ENCODE measurements around the gene LAMB2.
A peak's percentile ranks its signal among the peaks of the same experiment; 100 is the strongest.

LAMB2 gene

GRCh38 chr3:49122022-49122421, 10.8 kb downstream of the LAMB2 start:
- no peak for DNase-seq (ENCODE audit: extremely low read depth in 1 of 2, low read depth in 1 of 2)

- no peak for DNase-seq (ENCODE audit: extremely low read depth in 1 of 2, low read depth in 1 of 2)
Measured at GRCh38 chr3:49121132-49121736, 11.6 kb downstream of the LAMB2 start.

- DNase-seq (ENCODE audit: extremely low read depth in 1 of 2, low read depth in 1 of 2): peak; percentile 89 to 90
Measured at GRCh38 chr3:49120438-49121131, 12.3 kb downstream of the LAMB2 start, which contains the start of gene USP19. USP19 (minus strand) TSS chr3:49120823; CDS start chr3:49119145, 1,678 bp downstream.

- no peak for DNase-seq (ENCODE audit: extremely low read depth in 1 of 2, low read depth in 1 of 2)
Measured at GRCh38 chr3:49120096-49120437, 12.8 kb downstream of the LAMB2 start.

- DNase-seq (ENCODE audit: extremely low read depth in 1 of 2, low read depth in 1 of 2): no peak
Measured at GRCh38 chr3:49119439-49119838, 13.4 kb downstream of the LAMB2 start.

- DNase-seq (ENCODE audit: extremely low read depth in 1 of 2, low read depth in 1 of 2): no peak
Measured at GRCh38 chr3:49119036-49119435, 13.8 kb downstream of the LAMB2 start.

- DNase-seq (ENCODE audit: extremely low read depth in 1 of 2, low read depth in 1 of 2): no peak
Measured at GRCh38 chr3:49112262-49112661, 20.6 kb downstream of the LAMB2 start.

- no peak for DNase-seq (ENCODE audit: extremely low read depth in 1 of 2, low read depth in 1 of 2)
Measured at GRCh38 chr3:49111347-49111746, 21.5 kb downstream of the LAMB2 start.

- no peak for DNase-seq (ENCODE audit: extremely low read depth in 1 of 2, low read depth in 1 of 2)
Measured at GRCh38 chr3:49110780-49111179, 22.1 kb downstream of the LAMB2 start.

GRCh38 chr3:49108346-49108745, 24.5 kb downstream of the LAMB2 start:
- DNase-seq (ENCODE audit: extremely low read depth in 1 of 2, low read depth in 1 of 2): no peak

GRCh38 chr3:49104427-49105291, 28.2 kb downstream of the LAMB2 start, which contains the start of gene QARS1:
QARS1 (minus strand) TSS chr3:49104757; CDS start chr3:49104733, 24 bp downstream.
- peak; percentile 79 to 88 for DNase-seq (ENCODE audit: extremely low read depth in 1 of 2, low read depth in 1 of 2)

GRCh38 chr3:49104052-49104426, 28.8 kb downstream of the LAMB2 start:
- DNase-seq (ENCODE audit: extremely low read depth in 1 of 2, low read depth in 1 of 2): no peak

- DNase-seq (ENCODE audit: extremely low read depth in 1 of 2, low read depth in 1 of 2): no peak
Measured at GRCh38 chr3:49100046-49100615, 32.7 kb downstream of the LAMB2 start.

- DNase-seq (ENCODE audit: extremely low read depth in 1 of 2, low read depth in 1 of 2): no peak
Measured at GRCh38 chr3:49098910-49099630, 33.8 kb downstream of the LAMB2 start.

GRCh38 chr3:49098429-49098828, 34.4 kb downstream of the LAMB2 start:
- DNase-seq (ENCODE audit: extremely low read depth in 1 of 2, low read depth in 1 of 2): no peak

- DNase-seq (ENCODE audit: extremely low read depth in 1 of 2, low read depth in 1 of 2): peak; percentile 86 to 95
Measured at GRCh38 chr3:49093853-49094767, 38.7 kb downstream of the LAMB2 start, which contains the start of gene QRICH1. QRICH1 (minus strand) TSS chr3:49094071; CDS start chr3:49077017, 17,054 bp downstream.

- peak; percentile 69 to 70 for DNase-seq (ENCODE audit: extremely low read depth in 1 of 2, low read depth in 1 of 2)
Measured at GRCh38 chr3:49092938-49093852, 39.7 kb downstream of the LAMB2 start.

GRCh38 chr3:49081429-49081828, 51.4 kb downstream of the LAMB2 start:
- DNase-seq (ENCODE audit: extremely low read depth in 1 of 2, low read depth in 1 of 2): no peak
